Duodenal mucosa (tissue), 2 donors: ENCODE results near the gene ZNF385B.

Experiments used
- H3K27ac ChIP-seq: one replicate; pipeline ENCODE4 v1.7.0; 2013; ENCODE audit warnings: low read depth, low read length
- H3K27me3 ChIP-seq, 2 donors: one replicate each; pipeline ENCODE4 v1.7.0; 2013; ENCODE audit warnings: low read length in 2 of 2, control low read depth in 1 of 2; ENCODE audit not compliant: insufficient read depth in 2 of 2, control insufficient read depth in 1 of 2
- H3K36me3 ChIP-seq, 2 donors: one replicate each; pipeline ENCODE4 v1.7.0; 2013; ENCODE audit warnings: low read length in 2 of 2, control low read depth in 1 of 2; ENCODE audit not compliant: insufficient read depth in 2 of 2, control insufficient read depth in 1 of 2
- H3K4me1 ChIP-seq, 2 donors: one replicate each; pipeline ENCODE4 v1.7.0; 2013; ENCODE audit warnings: low read length in 2 of 2, control low read depth in 1 of 2; ENCODE audit not compliant: insufficient read depth in 2 of 2, control insufficient read depth in 1 of 2
- H3K4me3 ChIP-seq, 2 donors: one replicate each; pipeline ENCODE4 v1.7.0; 2013; ENCODE audit warnings: low read length in 2 of 2, low read depth in 1 of 2
- H3K9ac ChIP-seq, 2 donors: one replicate each; pipeline ENCODE4 v1.7.0; 2013; ENCODE audit warnings: low read length in 2 of 2, low read depth in 1 of 2
- H3K9me3 ChIP-seq, 2 donors: one replicate each; pipeline ENCODE4 v1.7.0; 2013; ENCODE audit warnings: low read length in 2 of 2, control low read depth in 1 of 2; ENCODE audit not compliant: control insufficient read depth in 1 of 2

The ZNF385B gene

DNA sequence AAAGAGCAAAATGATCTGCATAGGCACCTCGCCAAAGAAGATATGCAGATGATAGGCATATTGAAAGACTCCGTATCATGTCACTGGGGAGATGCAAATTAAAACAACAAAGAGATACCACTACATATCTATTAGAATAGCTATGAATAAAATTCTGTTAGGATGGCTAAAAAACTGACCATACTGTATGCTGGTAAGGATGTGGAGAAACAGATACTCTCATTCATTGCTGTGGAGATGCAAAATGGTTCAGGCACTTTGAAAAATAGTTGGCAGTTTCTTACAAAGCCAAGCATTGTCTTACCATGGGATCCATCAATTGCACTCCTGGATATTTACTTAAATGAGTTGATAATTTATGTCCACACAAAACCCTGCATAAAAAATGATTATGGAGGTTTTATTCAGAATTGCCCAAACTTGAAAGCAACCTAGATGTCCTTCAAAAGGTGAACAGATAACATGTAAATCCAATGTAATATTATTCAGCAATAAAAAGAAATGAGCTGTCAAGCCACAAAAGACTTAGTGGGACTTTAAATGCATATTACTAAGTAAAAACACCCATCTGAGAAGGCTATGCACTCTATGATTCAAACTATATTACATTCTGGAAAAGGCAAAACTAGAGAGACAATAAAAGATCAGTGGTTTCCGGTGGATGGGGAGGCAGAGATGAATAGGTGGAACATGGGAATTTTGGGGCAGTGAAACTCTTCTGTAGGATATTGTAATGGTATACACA is 31.2 kb downstream of the ZNF385B start:
- no peaks in the 10 kb centered on the region for H3K4me1 ChIP-seq
- H3K9me3 ChIP-seq, result no peaks in the 10 kb centered on the region
- H3K4me3 ChIP-seq, result no peak overlapping the region
- H3K36me3 ChIP-seq, result no peaks in the 10 kb centered on the region
- H3K27me3 ChIP-seq, result no peaks in the 10 kb centered on the region
- H3K9ac ChIP-seq, result no peak overlapping the region
- H3K27ac ChIP-seq, result no peak overlapping the region

DNA sequence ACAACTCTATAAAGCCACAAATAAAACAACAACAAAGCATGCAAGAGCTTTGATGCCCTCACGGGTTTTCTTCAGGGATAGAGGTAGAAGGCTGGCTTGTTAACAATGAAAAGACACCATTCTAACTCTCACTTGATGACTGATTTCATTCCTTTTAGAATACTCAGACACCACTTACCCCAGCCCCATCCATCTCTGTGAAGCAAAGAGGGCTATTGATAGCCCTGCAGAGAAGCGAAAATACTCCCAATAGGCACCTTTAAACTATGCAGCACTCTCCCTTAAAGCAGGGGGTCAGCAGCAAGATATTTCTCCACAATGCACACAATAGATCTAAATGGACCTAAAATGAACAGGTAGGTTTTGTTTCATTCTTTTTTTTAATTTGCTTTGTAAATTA is 35.1 kb downstream of the ZNF385B start:
- Histone ChIP-seq H3K27me3 (no peaks in the 10 kb centered on the region), H3K36me3 (no peaks in the 10 kb centered on the region), H3K27ac (no peak overlapping the region), H3K4me1 (no peaks in the 10 kb centered on the region), H3K4me3 (no peak overlapping the region), H3K9me3 (no peaks in the 10 kb centered on the region), H3K9ac (no peak overlapping the region)

DNA sequence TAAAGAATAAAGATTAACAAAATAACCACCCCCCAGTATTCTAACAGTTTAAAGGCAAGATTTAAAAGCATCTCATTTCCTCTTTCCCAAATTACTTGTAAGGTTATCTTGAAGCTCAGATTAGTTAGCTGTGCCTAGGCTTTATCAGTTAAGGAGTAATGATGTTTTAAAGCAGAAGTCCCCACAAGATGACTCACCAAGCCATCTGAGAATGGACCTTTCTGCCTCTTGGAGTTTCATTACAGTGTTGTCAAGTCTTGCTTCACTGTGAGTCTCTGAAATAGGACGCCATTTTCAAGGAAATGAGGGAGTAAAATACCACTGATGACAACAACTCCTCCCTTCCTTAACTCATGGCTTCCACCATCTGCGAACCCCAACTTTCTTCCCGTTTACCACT is 35.9 kb downstream of the ZNF385B start:
- Histone ChIP-seq H3K9me3 (no peaks in the 10 kb centered on the region), H3K27me3 (no peaks in the 10 kb centered on the region), H3K36me3 (no peaks in the 10 kb centered on the region), H3K9ac (no peak overlapping the region), H3K4me1 (no peaks in the 10 kb centered on the region), H3K27ac (no peak overlapping the region), H3K4me3 (no peak overlapping the region)

DNA sequence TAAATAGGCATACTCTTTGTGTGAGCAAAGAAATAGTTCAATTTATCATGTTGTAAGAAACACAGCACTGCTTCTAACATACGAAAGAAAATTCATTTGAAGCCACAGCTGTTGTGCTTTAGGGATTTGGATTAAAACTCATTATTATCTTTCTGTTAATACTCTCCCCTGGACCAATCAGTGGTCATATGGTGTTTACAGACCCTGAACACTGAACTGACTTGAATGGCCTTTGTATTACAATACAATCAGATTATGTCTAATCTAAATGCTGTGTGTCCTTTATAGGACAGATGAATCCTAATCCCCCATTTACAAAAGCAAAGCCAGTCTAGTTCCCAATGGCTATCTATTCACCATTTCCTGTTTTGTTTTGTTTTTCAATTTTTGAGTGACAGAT is 36.5 kb downstream of the ZNF385B start:
- no peak overlapping the region for H3K9ac ChIP-seq
- no peaks in the 10 kb centered on the region for H3K9me3 ChIP-seq
- H3K27me3 ChIP-seq, result no peaks in the 10 kb centered on the region
- H3K27ac ChIP-seq, result no peak overlapping the region
- no peaks in the 10 kb centered on the region for H3K36me3 ChIP-seq
- H3K4me1 ChIP-seq, result no peaks in the 10 kb centered on the region
- H3K4me3 ChIP-seq, result no peak overlapping the region

DNA sequence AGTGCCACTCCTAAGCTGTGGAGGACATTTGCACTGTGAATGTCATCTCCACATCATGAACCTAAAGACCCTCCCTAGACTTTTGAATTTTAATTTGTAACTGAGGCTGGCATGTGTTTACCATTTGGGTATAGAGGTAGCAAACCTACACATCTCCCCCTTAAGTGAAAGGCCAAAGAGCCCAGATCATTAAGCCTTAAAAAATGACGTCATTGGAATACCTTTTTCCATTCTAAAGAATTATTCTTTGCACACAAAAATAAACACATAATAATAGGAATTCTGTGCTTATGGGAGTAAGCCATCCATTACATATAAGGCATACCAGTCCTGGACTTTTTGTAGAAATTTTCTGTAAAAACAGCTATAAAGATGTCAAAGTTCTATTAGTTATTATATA is 38.9 kb downstream of the ZNF385B start:
- Histone ChIP-seq H3K4me3 (no peak overlapping the region), H3K9ac (no peak overlapping the region), H3K9me3 (no peaks in the 10 kb centered on the region), H3K36me3 (no peaks in the 10 kb centered on the region), H3K4me1 (no peaks in the 10 kb centered on the region), H3K27me3 (no peaks in the 10 kb centered on the region), H3K27ac (no peak overlapping the region)

DNA sequence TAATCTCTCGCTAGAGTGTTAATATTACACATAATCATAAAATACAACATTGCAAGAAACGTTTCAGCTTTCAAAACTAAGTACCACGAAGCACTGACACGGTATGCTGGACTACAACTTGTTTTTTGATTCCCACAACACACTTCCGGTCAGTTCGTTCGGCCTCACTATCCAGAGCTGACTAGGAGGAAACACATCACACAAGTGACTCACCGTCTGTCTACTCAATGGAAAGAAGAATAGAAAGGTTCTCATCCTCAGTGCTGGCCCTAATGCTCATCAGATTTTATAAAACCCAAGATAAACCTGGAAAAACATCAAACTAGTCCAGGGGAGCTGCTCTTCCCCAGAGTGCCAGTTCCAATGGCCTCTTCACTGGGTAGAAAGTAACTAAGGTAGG is 42.9 kb downstream of the ZNF385B start:
- Histone ChIP-seq H3K9ac (no peak overlapping the region), H3K4me1 (no peaks in the 10 kb centered on the region), H3K4me3 (no peak overlapping the region), H3K27ac (no peak overlapping the region), H3K36me3 (no peaks in the 10 kb centered on the region), H3K9me3 (no peaks in the 10 kb centered on the region), H3K27me3 (no peaks in the 10 kb centered on the region)

DNA sequence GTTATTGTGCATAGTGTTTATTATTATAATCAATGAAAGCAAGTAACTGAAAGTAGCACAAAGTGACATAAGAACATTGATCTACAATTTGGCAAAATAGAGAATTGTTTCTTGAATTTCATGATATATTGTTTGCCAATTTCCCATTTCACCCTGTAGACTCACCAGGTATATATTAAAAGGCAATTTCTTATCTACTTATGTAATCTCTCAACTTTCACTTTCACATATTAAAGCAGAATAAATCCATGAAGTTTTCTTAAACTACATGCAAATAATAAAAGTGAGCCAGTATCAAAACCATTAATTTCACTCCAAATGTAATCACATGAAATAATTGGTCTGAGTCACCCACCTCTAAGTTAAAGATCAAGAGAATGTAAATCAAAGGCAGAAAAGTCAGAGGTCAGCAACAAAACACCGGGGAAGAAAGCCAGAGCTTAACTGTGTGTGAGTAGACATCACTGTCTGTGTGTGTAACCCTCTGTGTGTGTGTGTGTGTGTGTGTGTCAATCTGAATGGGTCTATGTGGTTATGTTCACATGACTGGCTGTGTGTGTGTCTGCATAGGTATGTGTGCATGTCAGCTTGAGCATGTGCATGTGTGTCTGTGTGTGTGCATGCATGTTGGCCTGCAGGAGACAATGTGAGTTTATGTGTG is 44.1 kb downstream of the ZNF385B start:
- Histone ChIP-seq H3K4me1 (no peaks in the 10 kb centered on the region), H3K9me3 (no peaks in the 10 kb centered on the region), H3K4me3 (no peak overlapping the region), H3K9ac (no peak overlapping the region), H3K27ac (no peak overlapping the region), H3K36me3 (no peaks in the 10 kb centered on the region), H3K27me3 (no peaks in the 10 kb centered on the region)

DNA sequence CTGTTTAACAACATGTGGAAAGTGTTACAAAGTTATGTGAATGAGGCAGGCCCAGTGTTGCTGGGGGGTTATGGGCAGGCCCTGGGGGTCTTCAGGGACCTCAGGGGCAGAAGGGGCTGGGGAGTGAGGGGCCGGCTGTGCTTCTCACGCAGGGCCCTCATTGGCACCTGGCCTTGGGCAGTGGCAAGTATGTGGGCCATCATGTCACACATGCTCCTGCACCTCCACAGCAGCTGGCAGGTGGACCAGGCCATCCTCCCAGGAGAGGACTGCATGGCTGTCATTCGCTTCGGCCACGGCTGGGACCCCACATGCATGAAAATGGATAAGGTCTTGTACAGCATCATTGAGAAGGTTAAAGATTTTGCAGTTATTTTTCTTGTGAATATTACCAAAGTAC is 47.4 kb downstream of the ZNF385B start:
- Histone ChIP-seq H3K4me1 (no peaks in the 10 kb centered on the region), H3K4me3 (no peak overlapping the region), H3K27ac (no peak overlapping the region), H3K36me3 (no peaks in the 10 kb centered on the region), H3K27me3 (no peaks in the 10 kb centered on the region), H3K9me3 (no peaks in the 10 kb centered on the region), H3K9ac (no peak overlapping the region)

DNA sequence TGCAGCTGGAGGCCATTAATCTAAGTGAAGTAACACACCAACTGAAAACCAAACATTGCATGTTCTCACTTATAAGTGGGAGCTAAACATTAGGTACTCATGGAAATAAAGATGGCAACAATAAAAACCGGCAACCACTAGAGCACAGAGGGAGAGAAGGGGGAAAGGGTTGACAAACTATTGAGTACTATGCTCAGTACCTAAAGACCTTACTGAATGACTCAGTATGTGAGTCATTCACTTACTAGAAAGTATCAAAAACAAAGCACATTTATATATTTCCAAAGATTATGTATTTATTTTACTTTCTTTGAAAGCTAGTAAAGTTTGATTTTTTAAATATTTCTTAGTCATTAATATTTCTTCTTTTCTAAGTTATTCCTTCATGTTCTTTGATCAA is 48.9 kb downstream of the ZNF385B start:
- Histone ChIP-seq H3K9me3 (no peaks in the 10 kb centered on the region), H3K36me3 (no peaks in the 10 kb centered on the region), H3K4me1 (no peaks in the 10 kb centered on the region), H3K27me3 (no peaks in the 10 kb centered on the region), H3K27ac (no peak overlapping the region), H3K4me3 (no peak overlapping the region), H3K9ac (no peak overlapping the region)

DNA sequence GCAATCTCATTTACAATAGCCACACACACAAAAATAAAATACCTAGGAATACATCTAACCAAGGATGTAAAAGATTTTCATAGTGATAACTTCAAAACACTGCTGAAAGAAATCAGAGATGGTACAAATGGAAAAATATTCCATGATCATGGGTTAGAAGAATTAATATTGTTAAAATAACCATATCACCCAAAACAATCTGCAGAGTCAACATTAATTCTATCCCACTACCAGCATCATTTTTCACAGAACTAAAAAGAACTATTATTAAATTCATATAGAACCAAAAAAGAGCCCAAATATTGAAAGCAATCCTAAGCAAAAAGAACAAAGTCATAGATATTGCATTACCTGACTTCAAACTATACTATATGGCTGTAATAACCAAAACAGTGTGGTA is 50.4 kb downstream of the ZNF385B start:
- no peaks in the 10 kb centered on the region for H3K9me3 ChIP-seq
- no peak overlapping the region for H3K9ac ChIP-seq
- no peaks in the 10 kb centered on the region for H3K4me1 ChIP-seq
- no peaks in the 10 kb centered on the region for H3K27me3 ChIP-seq
- no peaks in the 10 kb centered on the region for H3K36me3 ChIP-seq
- H3K27ac ChIP-seq, result no peak overlapping the region
- H3K4me3 ChIP-seq, result no peak overlapping the region
